ENCODE results near the gene COLQ. TPM values are rescaled to one million over a fixed set of nuclear protein-coding genes. Genes with fewer than 3 reads are reported as not detected.
A peak's percentile ranks its signal among the peaks of the same experiment; 100 is the strongest.

Gene COLQ
- total and polyA plus RNA-seq, 4 donors, result 0.27 to 2.6 (median 0.67) TPM

DNA sequence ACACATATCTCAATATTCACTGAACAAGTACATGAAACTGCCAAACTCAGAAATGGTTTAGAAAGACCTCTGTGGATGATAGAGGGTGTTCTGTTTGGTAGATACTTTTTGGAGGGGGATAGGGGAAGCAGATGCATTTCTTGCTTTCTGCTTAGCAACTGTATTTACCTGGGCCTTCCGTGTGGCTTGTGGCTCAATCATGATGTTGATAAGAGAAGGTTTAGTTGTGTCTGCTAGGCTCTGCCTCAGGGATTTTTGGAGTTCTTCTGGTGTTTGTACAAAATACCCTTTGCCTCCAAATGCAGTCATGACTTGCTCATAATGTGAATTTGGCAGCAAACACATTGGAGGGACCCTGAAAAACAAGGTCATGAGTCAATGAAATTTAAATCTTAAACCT is 41.7 kb upstream of the COLQ start (continued):
- TF ChIP-seq ZBTB33 (IDR thresholded peaks at IDR 0.05), result no peak
- TF ChIP-seq HNF4G (IDR thresholded peaks at IDR 0.05), result no peak
- TF ChIP-seq, protein P1, sequence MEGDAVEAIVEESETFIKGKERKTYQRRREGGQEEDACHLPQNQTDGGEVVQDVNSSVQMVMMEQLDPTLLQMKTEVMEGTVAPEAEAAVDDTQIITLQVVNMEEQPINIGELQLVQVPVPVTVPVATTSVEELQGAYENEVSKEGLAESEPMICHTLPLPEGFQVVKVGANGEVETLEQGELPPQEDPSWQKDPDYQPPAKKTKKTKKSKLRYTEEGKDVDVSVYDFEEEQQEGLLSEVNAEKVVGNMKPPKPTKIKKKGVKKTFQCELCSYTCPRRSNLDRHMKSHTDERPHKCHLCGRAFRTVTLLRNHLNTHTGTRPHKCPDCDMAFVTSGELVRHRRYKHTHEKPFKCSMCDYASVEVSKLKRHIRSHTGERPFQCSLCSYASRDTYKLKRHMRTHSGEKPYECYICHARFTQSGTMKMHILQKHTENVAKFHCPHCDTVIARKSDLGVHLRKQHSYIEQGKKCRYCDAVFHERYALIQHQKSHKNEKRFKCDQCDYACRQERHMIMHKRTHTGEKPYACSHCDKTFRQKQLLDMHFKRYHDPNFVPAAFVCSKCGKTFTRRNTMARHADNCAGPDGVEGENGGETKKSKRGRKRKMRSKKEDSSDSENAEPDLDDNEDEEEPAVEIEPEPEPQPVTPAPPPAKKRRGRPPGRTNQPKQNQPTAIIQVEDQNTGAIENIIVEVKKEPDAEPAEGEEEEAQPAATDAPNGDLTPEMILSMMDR (IDR thresholded peaks at IDR 0.05; ENCODE audit: low read depth, low read length, missing input control), result no peak

DNA sequence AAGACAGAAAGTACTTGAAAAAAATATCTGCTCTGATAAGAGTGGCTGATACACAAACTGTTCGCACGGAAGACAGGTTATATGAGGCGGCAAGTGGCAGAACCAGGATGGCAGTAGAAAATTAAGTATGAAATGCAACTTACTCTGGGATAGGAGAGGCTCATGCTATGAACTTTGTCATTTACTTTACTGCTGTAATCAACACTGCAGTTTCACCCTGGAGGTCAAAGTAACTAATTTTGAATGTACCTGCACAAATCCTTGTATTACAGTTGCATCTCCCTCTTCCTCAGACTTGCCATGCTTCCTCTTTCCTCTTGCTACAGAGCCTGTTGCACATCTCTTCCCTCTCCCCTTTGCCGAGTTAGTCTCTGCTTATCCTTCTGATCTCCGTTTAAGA is 41.1 kb upstream of the COLQ start:
- H3K9ac ChIP-seq (ENCODE audit: low read depth in 1 of 2, low read length in 2 of 2), result no peak overlapping the region
- DNase-seq (ENCODE audit: low spot score), result no peak
- H3K4me3 ChIP-seq (ENCODE audit: low read depth in 1 of 3, low read length in 3 of 3), result no peak overlapping the region
- 38% methylated on average over 5 of the region's 5 CpGs for WGBS
- TF ChIP-seq JUND (IDR thresholded peaks at IDR 0.05) (peak in 1 of 2 donors; percentile 72), SP1 (IDR thresholded peaks at IDR 0.05) (peak; percentile 79), REST (IDR thresholded peaks at IDR 0.05) (peak; percentile 48), FOXA1 (IDR thresholded peaks at IDR 0.05) (peak; percentile 42), GABPA (IDR thresholded peaks at IDR 0.05 in 1 of 2, conservative IDR thresholded peaks at IDR 0.05 in 1 of 2) (no peak), MAX (IDR thresholded peaks at IDR 0.05) (peak; percentile 27), YY1 (IDR thresholded peaks at IDR 0.05) (no peak), RXRA (IDR thresholded peaks at IDR 0.05) (peak; percentile 68 to 76), TAF1 (conservative IDR thresholded peaks at IDR 0.05) (no peak), HNF4G (IDR thresholded peaks at IDR 0.05) (peak; percentile 77), HNF4A (conservative IDR thresholded peaks at IDR 0.05) (peak; percentile 94 to 98), RAD21 (IDR thresholded peaks at IDR 0.05) (peak; percentile 8 to 26), ATF3 (IDR thresholded peaks at IDR 0.05) (no peak), FOXA2 (IDR thresholded peaks at IDR 0.05) (peak; percentile 82)
- no peaks in the 10 kb centered on the region for H3K9me3 ChIP-seq (ENCODE audit: control insufficient read depth in 4 of 4, low read length in 3 of 4)
- H3K36me3 ChIP-seq (ENCODE audit: control insufficient read depth in 4 of 4, insufficient read depth in 3 of 4, low read depth in 1 of 4, low read length in 3 of 4), result peaks cover 4 to 25% (median 17%) of the 10 kb centered on the region in 4 donors
- peaks cover 3 to 28% (median 18%) of the 10 kb centered on the region in 4 donors for H3K4me1 ChIP-seq (ENCODE audit: control insufficient read depth in 4 of 4, insufficient read depth in 4 of 4, low read length in 3 of 4)
- H3K27ac ChIP-seq (ENCODE audit: low read depth in 1 of 2, low read length in 2 of 2), result peak overlapping the region; percentile 53 to 67
- H3K27me3 ChIP-seq (ENCODE audit: control insufficient read depth in 4 of 4, insufficient read depth in 4 of 4, low read length in 3 of 4), result no peaks in the 10 kb centered on the region
